HepG2 (cell line): Measurements from ENCODE around the gene ELOVL7. TPM values are rescaled to one million over a fixed set of nuclear protein-coding genes. Genes with fewer than 3 reads are reported as not detected.

Source experiments
- ATAC-seq: fragments of 200-7000 bp; cut with Tn5 transposase; 3 replicates; pipeline ENCODE4 v1.9.1; 2020; ENCODE audit warnings: mild to moderate bottlenecking, moderate library complexity
- BruUV-seq: library from RNA; stranded (reverse); fragments of 400-500 nt; replicated peaks from 2 replicates; lab custom pipeline; 2021; lab: Mats Ljungman, UMichigan
- CTCF ChIA-PET: fragments of 300-600 bp; formaldehyde crosslinking; extraction: SDS; loops from one replicate; lab custom pipeline; 2021; ENCODE audit warnings: low total read pairs, inconsistent platforms, low intra/inter-chr PET ratio; lab: Yijun Ruan, JAX
- POLR2A ChIA-PET: fragments of 350-600 bp; sonication (Branson Sonifier 250); formaldehyde crosslinking; loops from one replicate; lab custom pipeline; 2020; ENCODE audit warnings: antibody characterized with exemption, inconsistent platforms; lab: Yijun Ruan, JAX
- DNase-seq: peaks from one replicate; pipeline ENCODE4 v3.0.0-alpha.2; 2015; ENCODE audit warnings: low spot score
- FAIRE-seq: peaks from 3 replicates; lab custom pipeline; 2011; peaks lifted over from hg19 to GRCh38; lab: Jason Lieb, UNC
- H2AFZ ChIP-seq: one replicate; pipeline ENCODE4 v1.6.1; 2011; ENCODE audit warnings: low read length, inconsistent platforms
- H3K27ac ChIP-seq: fragments of 300-600 bp; 3 replicates; pipeline ENCODE4 v1.8.0; 2011; ENCODE audit warnings: mixed run types, mild to moderate bottlenecking, mixed read lengths, low read length, inconsistent platforms; ENCODE audit not compliant: insufficient read depth; ENCODE audit errors: extremely low read length
- H3K27me3 ChIP-seq, 2 experiments: fragments of 200-600 bp in 1 of 2; 2 replicates in 1 of 2; 3 replicates in 1 of 2; pipeline versions ENCODE4 v1.6.0 to v1.8.0; 2011; ENCODE audit warnings: low read length in 2 of 2, mild to moderate bottlenecking in 2 of 2, moderate library complexity in 2 of 2, inconsistent platforms in 1 of 2; ENCODE audit not compliant: insufficient read depth in 2 of 2, control insufficient read depth in 1 of 2
- H3K36me3 ChIP-seq, 2 experiments: fragments of 200-600 bp in 1 of 2; replicated peaks in 1 of 2; 2 replicates in 1 of 2; 3 replicates in 1 of 2; pipeline versions ENCODE4 v1.5.1 to v1.8.0; 2011; ENCODE audit warnings: low read length in 2 of 2, inconsistent platforms in 1 of 2; ENCODE audit not compliant: insufficient read depth in 2 of 2, control insufficient read depth in 1 of 2
- H3K4me1 ChIP-seq: 2 replicates; pipeline ENCODE4 v1.5.1; 2012; ENCODE audit warnings: low read length, inconsistent platforms; ENCODE audit not compliant: insufficient read depth
- H3K4me2 ChIP-seq: 2 replicates; pipeline ENCODE4 v1.6.0; 2011; ENCODE audit warnings: low read depth, low read length, inconsistent platforms
- H3K4me3 ChIP-seq, 3 experiments: fragments of 200-600 bp in 1 of 3; sonication (generic), shearing (Covaris generic) in 1 of 3; replicated peaks in 1 of 3; 2 replicates each; pipeline ENCODE4 v1.5.1; 2011 to 2016; ENCODE audit warnings: low read length in 3 of 3, inconsistent platforms in 2 of 3, low read depth in 2 of 3, mild to moderate bottlenecking in 2 of 3, control low read depth in 1 of 3, mixed read lengths in 1 of 3; ENCODE audit not compliant: insufficient read depth in 1 of 3
- H3K79me2 ChIP-seq: one replicate; pipeline ENCODE4 v1.6.1; 2011; ENCODE audit warnings: low read length, inconsistent platforms; ENCODE audit not compliant: insufficient read depth
- H3K9ac ChIP-seq: 2 replicates; pipeline ENCODE4 v1.6.0; 2011; ENCODE audit warnings: mild to moderate bottlenecking, low read depth, low read length, inconsistent platforms; ENCODE audit not compliant: insufficient read depth
- H3K9me3 ChIP-seq: 2 replicates; pipeline ENCODE4 v1.5.1; 2012; ENCODE audit warnings: mild to moderate bottlenecking, low read length
- H4K20me1 ChIP-seq: 2 replicates; pipeline ENCODE4 v1.6.0; 2011; ENCODE audit warnings: inconsistent platforms, mild to moderate bottlenecking, low read length, moderate library complexity; ENCODE audit not compliant: insufficient read depth
- CEBPB ChIP-seq: IDR thresholded peaks from 2 replicates; pipeline ENCODE4 v1.6.1; 2011; ENCODE audit warnings: low read depth, low read length, improper control_type of control experiment, borderline replicate concordance
- SALL1 ChIP-seq: sonication (generic); formaldehyde crosslinking; IDR thresholded peaks from 2 replicates; pipeline ENCODE4 v1.8.0; 2022; ENCODE audit warnings: mild to moderate bottlenecking, missing genetic modification reagents
- SNAI1 ChIP-seq: sonication (generic); formaldehyde crosslinking; IDR thresholded peaks from 2 replicates; pipeline ENCODE4 v1.5.0; 2020; ENCODE audit warnings: mild to moderate bottlenecking, missing genetic modification reagents, borderline replicate concordance
- TRIM24 ChIP-seq: sonication (generic); formaldehyde crosslinking; IDR thresholded peaks from 2 replicates; pipeline ENCODE4 v1.8.0; 2022; ENCODE audit warnings: mild to moderate bottlenecking, missing genetic modification reagents
- XBP1 ChIP-seq: sonication (generic); formaldehyde crosslinking; IDR thresholded peaks from 2 replicates; pipeline ENCODE4 v1.5.0; 2020; ENCODE audit warnings: missing genetic modification reagents
- ZKSCAN5 ChIP-seq: sonication (generic); formaldehyde crosslinking; IDR thresholded peaks from 2 replicates; pipeline ENCODE4 v1.5.1; 2020; ENCODE audit warnings: mild to moderate bottlenecking, missing genetic modification reagents
- ZNF337 ChIP-seq: sonication (generic); formaldehyde crosslinking; IDR thresholded peaks from 2 replicates; pipeline ENCODE4 v1.5.1; 2020; ENCODE audit warnings: missing genetic modification reagents, low read depth, mild to moderate bottlenecking, borderline replicate concordance
- ZNF468 ChIP-seq: sonication (generic); formaldehyde crosslinking; IDR thresholded peaks from 2 replicates; pipeline ENCODE4 v1.8.0; 2022; ENCODE audit warnings: mild to moderate bottlenecking, moderate library complexity, missing genetic modification reagents
- WGBS: methylation state at CpG from one replicate; pipeline ENCODE4 v1.1.6; 2017; ENCODE audit warnings: low lambda C conversion rate; 5-methylcytosine and 5-hydroxymethylcytosine counted together
- in situ Hi-C: cut with HindIII; loops from 2 replicates; pipeline ENCODE4 v1.10.0; 2017; ENCODE audit warnings: low pct_unique_long_range_greater_than_20kb; ENCODE audit not compliant: extremely low pct_ligation_motif_present
- intact Hi-C: fragments of 100-400 bp; cut with micrococcal nuclease; formaldehyde crosslinking; loops from one replicate; pipeline ENCODE4 v1.10.0; 2022; ENCODE audit not compliant: unreplicated experiment
- polyA plus RNA-seq, 8 experiments: library from polyadenylated mRNA; depleted of rRNA in 3 of 8; stranded (reverse) in 7 of 8; unstranded in 1 of 8; fragments of >200 nt; fragmentation: Illumina TruSeq in 4 of 8; extraction: Trizol in 4 of 8; gene quantifications; 2 replicates each; pipeline versions ENCODE4 v1.2.1 to v1.2.3, GENCODE V29; 2011 to 2016; ENCODE audit warnings: low read depth in 4 of 8, missing spikeins in 1 of 8, mixed read lengths in 1 of 8; ENCODE audit not compliant: insufficient read depth in 1 of 8
- total RNA-seq, 5 experiments: library from RNA; depleted of rRNA; stranded (reverse); fragments of >200 nt; fragmentation: Illumina TruSeq; extraction: Trizol; gene quantifications; 2 replicates each; pipeline ENCODE4 v1.2.3, GENCODE V29; 2016; ENCODE audit warnings: low read depth in 1 of 5
- TF ChIP-seq, protein P1 (sequence below): sonication (generic); formaldehyde crosslinking; IDR thresholded peaks from 2 replicates; pipeline ENCODE4 v1.5.1; 2020; ENCODE audit warnings: mild to moderate bottlenecking, missing genetic modification reagents, borderline replicate concordance

ELOVL7 gene
- total and polyA plus RNA-seq, 2 of the 13 experiments (the other 11 are each of a cell fraction or from before 2014, with no cell fraction given) = 4.5 to 7.3 TPM

DNA sequence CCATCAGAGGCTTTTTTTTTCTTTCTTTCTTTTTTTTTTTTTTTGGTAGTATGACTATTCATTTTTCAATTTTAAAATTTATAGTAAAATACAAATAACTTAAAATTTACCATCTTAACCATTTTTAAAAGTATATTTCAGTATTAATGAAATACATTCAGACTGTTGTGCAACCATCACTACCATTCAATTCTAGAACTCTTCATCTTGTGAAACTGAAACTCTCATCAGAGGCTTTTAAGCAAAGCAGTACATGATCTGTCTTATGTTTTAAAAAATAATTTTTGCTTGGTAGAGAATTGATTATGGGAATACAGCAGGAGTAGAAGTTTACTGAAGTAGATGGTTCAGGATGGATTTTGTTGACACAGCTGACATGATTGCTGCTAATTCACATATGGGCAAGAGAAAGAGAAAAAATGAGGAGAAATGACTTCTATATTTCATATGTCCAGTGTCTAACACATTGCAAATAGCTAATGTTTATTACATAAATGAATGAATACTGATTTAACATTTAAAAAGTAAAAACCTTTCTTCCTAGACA, 13.4 kb downstream of the ELOVL7 start:
- no peaks in the 10 kb centered on the region for H3K27me3 ChIP-seq
- H3K36me3 ChIP-seq = no peaks in the 10 kb centered on the region
- DNase-seq (no peak), ATAC-seq (no peak)
- no peak overlapping the region for H3K4me3 ChIP-seq
- no peaks in the 10 kb centered on the region for H3K79me2 ChIP-seq
- BruUV-seq = no TSS peak
- no peaks in the 10 kb centered on the region for H3K4me1 ChIP-seq
- no peaks in the 10 kb centered on the region for H3K9me3 ChIP-seq
- CTCF ChIA-PET = no interaction called here
- POLR2A ChIA-PET = no interaction called here
- no peak overlapping the region for H3K27ac ChIP-seq
- in situ Hi-C loops = no loop called here
- H3K4me2 ChIP-seq = no peak overlapping the region
- no peaks in the 10 kb centered on the region for H4K20me1 ChIP-seq
- no peak overlapping the region for H3K9ac ChIP-seq
- TF ChIP-seq CEBPB (0 out of 2 replicates have a peak, but pooled peaks have one; percentile 29), SALL1 (CRISPR knock-in tag) (no peak), TRIM24 (CRISPR knock-in tag) (no peak)
- TF ChIP-seq, all 625 proteins: peak for 1
- H2AFZ ChIP-seq = no peak overlapping the region
- FAIRE-seq = no peak
- intact Hi-C loops = loop anchor here (10.0 kb wide), 1 partner anchor 1264 kb away; no protein-coding TSS in a partner anchor

DNA sequence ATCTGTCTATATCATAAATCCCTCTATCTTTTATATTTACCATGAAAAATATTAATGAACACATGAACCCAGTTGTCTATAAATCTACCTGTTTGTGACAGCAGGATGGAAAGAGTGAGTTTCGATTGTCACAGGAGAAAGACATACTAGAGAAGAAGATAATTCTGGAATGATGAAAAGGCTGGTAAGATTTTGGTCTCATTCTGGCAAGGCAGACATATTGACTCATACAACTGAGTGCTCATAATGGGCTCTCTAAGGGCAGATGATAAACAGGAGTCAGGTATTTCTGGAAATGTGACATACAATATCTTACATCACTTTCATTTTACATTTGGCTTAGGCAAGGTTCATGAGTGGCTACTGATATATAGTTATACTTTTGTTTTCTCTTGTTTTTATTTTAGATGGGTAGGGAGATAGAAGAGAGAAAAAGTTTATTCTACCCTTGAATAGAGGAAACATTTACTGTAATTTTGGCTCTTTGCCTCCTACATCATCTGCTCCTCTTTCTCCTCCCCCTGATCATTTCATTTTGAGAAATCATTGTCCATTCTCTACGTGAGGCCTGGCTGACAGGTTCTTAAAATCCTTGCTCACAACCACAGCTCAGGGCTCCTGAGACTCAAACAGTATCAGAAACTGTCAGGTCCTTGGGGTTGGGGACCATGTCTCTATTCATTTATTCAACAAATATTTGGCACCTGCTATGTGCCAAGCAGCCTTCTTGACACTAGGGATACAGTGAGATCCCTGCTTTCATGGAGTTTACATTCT, 14.4 kb downstream of the ELOVL7 start:
- no peak for ATAC-seq
- Histone ChIP-seq H3K4me2 (no peak overlapping the region), H3K4me3 (no peak overlapping the region)
- no TSS peak for BruUV-seq
- CTCF ChIA-PET = no interaction called here
- no peak for TF ChIP-seq ZNF337
- TF ChIP-seq, protein P1, sequence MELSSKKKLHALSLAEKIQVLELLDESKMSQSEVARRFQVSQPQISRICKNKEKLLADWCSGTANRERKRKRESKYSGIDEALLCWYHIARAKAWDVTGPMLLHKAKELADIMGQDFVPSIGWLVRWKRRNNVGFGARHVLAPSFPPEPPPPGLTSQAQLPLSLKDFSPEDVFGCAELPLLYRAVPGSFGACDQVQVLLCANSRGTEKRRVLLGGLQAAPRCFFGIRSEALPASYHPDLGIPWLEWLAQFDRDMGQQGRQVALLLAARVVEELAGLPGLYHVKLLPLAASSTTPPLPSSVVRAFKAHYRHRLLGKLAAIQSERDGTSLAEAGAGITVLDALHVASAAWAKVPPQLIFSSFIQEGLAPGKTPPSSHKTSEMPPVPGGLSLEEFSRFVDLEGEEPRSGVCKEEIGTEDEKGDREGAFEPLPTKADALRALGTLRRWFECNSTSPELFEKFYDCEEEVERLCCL (CRISPR knock-in tag) = no peak
- TF ChIP-seq ZNF468 (CRISPR knock-in tag) = no peak
- no peak for TF ChIP-seq SNAI1
- no peak for TF ChIP-seq ZKSCAN5
- no peak for TF ChIP-seq XBP1
- TF ChIP-seq, all 625 proteins: peak for 0
- no peaks in the 10 kb centered on the region for H3K36me3 ChIP-seq
- 63% methylated on average over 2 of the region's 2 CpGs for WGBS
- in situ Hi-C loops (no loop called here), intact Hi-C loops (loop anchor here (10.0 kb wide), 1 partner anchor 1265 kb away; no protein-coding TSS in a partner anchor)
- no peak overlapping the region for H3K9ac ChIP-seq
- FAIRE-seq (no peak), DNase-seq (no peak)
- H3K27ac ChIP-seq = no peak overlapping the region
- no peaks in the 10 kb centered on the region for H3K79me2 ChIP-seq
- no peaks in the 10 kb centered on the region for H3K9me3 ChIP-seq
- POLR2A ChIA-PET = no interaction called here
- H4K20me1 ChIP-seq = no peaks in the 10 kb centered on the region
- H2AFZ ChIP-seq = no peak overlapping the region
- no peaks in the 10 kb centered on the region for H3K4me1 ChIP-seq
- no peaks in the 10 kb centered on the region for H3K27me3 ChIP-seq
